ENCODE measurements around the gene CHRDL1.
"Not testable (repeated sequence)": the region's sequence is repeated elsewhere in the genome, so short reads cannot be mapped to it uniquely, and the experiment has no call there.

CHRDL1 gene, protein sequence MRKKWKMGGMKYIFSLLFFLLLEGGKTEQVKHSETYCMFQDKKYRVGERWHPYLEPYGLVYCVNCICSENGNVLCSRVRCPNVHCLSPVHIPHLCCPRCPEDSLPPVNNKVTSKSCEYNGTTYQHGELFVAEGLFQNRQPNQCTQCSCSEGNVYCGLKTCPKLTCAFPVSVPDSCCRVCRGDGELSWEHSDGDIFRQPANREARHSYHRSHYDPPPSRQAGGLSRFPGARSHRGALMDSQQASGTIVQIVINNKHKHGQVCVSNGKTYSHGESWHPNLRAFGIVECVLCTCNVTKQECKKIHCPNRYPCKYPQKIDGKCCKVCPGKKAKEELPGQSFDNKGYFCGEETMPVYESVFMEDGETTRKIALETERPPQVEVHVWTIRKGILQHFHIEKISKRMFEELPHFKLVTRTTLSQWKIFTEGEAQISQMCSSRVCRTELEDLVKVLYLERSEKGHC

DNA sequence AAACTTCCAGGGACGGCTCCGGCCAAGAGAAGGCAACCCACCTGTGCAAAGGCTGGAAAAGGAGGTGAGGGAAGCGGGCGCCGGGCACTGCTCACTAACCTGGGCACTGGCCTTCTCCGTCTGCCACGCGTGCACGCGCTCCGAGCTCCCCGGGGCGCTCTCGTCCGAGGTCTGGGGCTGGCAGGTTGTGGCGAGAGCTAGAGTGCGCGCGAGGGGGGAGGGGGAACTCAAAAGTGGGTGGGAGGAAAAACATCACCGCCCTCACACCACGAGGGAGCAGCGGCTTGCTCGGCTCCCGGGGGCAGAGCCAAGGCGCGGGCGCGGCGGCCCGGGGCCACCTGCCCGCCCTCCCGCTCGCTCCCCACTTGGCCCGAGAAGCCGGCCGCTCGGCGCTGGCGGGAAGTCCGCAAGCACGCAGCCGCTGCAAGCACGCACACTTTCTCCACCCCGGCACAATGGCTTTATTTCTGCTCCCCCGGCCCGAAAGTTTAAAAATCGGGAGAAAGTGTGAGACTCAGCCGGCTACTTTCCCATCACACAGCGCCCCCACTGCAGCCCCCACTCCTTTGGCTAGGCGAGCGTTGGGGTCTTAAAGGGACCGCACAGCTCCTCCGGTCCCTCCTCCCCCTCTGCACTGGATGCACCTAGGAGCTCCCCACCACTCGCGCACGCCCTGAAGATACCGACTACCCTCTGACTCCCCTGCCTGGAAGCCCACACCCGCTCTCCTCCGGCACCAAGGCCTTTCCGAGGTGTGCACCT lies at the start of gene CHRDL1:
CHRDL1 (minus strand) TSS at position 173 of the 762 bp plus-strand sequence. CDS start 3,636 bp downstream, outside the sequence.
- peak; percentile 93 for DNase-seq
- in situ Hi-C loops (cut with MboI; ENCODE audit: low pct_unique_long_range_greater_than_20kb, low sequenced_read_pairs): no loop called here

DNA sequence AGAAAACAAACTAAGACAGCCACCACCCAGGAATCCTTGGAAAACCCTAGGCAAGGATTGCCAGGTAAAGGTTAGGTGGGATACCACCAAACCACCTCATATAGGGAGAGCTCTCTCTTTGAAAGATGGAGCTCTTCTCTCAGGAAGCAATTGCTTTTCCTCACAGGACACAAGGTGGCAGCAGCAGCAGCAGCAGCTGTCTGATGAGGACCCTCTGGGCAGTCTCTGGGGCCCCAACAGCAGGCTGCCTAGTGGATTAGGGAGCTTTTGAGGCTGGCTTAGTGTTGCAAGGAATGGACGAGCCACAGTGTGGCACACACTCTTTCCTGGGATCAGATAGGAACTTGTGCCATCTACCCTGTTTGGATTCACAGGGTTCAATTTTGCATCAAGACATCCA lies 41.4 kb upstream of the CHRDL1 start:
- in situ Hi-C loops (cut with MboI; ENCODE audit: low pct_unique_long_range_greater_than_20kb, low sequenced_read_pairs): no loop called here
- DNase-seq: peak; percentile 12

DNA sequence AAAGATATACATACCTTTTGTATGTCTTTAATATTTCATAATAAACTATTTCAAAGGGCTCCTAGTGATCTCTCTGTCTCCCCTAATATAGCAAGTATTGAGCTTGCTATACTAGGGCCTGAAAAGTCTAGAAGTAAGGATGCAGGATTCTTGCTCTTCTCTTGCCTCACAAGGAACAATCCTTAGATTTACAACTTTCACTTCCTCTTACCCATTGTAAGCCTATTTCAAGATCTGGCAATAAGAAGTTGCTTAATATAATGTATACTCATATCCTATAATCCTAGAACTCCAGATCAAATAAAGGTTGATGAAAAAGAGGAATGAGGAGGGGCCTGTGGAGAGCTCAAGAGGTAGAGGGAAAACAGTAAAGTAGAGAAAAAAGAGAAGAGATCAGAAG lies 40.8 kb upstream of the CHRDL1 start:
- in situ Hi-C loops (cut with MboI; ENCODE audit: low pct_unique_long_range_greater_than_20kb, low sequenced_read_pairs): no loop called here
- DNase-seq: no peak

DNA sequence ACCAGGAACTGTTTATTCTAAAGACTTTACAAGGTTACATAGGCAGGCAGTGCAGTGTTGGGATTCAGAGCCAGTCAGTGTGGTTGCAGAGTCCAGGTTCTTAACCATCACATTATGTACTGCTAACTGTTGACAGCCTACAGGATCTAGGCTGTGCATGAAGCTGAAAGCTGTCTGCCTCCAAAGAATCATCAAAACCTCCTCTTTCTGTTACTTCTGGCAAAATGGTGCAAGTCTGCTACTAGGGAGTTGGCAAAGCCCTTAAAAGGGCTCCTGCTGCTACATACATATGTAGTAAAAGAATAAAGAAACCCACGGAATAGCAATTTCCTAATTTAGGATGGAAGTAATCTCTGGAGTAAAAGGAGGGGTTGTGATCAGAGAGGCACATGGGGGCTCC lies 40.4 kb upstream of the CHRDL1 start:
- no peak for DNase-seq
- in situ Hi-C loops (cut with MboI; ENCODE audit: low pct_unique_long_range_greater_than_20kb, low sequenced_read_pairs): no loop called here

DNA sequence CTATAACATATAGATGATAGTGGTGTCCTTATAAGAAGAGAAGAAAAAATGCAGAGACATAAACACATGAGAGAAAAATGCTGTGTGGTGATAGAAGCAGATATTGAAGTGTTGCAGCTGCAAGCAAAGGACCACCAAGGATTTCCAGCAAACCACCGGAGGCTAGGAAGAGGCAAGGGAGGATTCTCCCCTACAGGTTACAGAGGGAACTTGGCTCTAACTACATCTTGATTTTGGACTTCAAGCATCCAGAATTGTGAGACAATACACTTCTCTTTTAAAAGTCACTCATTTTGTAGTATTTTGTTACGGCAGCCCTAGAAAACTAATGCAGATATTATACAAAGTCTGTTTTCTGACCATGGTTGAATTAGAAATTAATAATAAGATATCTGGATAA lies 30.4 kb upstream of the CHRDL1 start:
- DNase-seq: no peak
- in situ Hi-C loops (cut with MboI; ENCODE audit: low pct_unique_long_range_greater_than_20kb, low sequenced_read_pairs): no loop called here

DNA sequence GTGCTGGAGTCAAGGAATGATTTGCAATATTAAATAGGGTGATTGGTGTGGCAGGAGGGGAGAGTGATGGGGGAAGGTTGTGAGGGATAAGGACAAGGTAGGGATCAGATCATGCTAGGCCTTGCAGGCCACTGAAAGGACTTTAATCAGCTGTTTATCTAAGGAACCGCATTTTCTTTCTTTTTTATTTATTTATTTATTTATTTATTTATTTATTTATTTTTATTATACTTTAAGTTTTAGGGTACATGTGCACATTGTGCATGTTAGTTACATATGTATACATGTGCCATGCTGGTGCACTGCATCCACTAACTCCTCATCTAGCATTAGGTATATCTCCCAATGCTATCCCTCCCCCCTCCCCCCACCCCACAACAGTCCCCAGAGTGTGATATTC lies 20.9 kb upstream of the CHRDL1 start:
- in situ Hi-C loops (cut with MboI; ENCODE audit: low pct_unique_long_range_greater_than_20kb, low sequenced_read_pairs); DNase-seq: not testable (repeated sequence)

DNA sequence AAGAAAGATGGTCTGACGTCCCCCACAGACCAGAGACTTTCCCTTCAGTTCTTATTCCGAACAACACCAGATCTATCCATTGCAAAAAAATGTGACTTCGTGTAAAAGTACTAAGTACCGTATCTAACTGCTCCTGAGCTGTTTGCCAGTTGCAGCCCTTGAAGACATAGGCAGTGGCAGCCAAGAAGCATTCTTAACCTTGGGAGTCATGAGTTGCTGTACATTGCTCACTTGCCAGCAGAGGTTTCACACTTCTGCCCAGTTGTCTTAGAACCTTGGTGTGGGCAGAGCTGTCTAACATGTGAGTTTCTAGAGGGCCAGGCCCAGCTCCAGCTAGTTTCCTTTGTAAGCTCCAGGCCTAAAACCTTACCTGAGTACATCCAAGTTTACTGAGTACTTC lies 10.5 kb upstream of the CHRDL1 start:
- DNase-seq: no peak
- in situ Hi-C loops (cut with MboI; ENCODE audit: low pct_unique_long_range_greater_than_20kb, low sequenced_read_pairs): no loop called here

DNA sequence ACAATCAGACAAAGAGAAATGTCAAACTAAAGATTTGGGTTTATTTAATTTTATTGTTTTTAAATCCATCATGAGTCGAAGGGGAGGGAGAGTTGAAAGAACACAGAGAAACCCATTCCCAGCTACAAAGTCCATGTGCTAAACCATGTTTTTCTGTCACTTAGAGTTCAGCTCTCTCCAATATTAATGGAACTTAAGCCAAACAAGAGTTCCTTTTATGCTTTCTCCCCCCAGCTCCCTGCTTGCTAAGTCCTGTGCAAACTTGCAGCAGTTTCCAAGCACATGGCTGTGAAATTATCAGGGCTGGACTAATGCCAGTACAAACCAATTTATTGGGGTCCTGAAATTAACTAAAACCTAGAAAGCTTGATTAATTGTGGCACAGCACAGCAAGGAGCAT lies 9.7 kb upstream of the CHRDL1 start:
- no peak for DNase-seq
- in situ Hi-C loops (cut with MboI; ENCODE audit: low pct_unique_long_range_greater_than_20kb, low sequenced_read_pairs): no loop called here

DNA sequence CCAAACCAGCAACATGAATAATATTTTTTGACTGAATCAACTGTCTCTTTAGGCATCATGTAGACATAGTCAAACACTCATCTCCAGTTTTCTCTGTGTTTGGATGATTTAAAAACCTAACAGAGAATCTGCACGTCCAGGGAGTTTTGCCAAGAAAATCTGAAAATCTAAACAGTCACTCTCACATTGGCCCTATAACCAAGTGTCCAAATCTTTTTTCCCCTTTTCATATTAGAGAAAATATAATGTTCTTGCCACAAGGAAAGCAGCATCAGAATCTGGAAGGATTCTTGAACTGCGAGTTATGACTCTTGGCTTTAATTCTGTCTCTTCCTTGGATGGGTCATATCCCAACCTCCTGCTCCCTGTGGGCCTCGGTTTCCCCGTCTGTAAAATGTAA lies 8.8 kb upstream of the CHRDL1 start:
- in situ Hi-C loops (cut with MboI; ENCODE audit: low pct_unique_long_range_greater_than_20kb, low sequenced_read_pairs): no loop called here
- DNase-seq: no peak

DNA sequence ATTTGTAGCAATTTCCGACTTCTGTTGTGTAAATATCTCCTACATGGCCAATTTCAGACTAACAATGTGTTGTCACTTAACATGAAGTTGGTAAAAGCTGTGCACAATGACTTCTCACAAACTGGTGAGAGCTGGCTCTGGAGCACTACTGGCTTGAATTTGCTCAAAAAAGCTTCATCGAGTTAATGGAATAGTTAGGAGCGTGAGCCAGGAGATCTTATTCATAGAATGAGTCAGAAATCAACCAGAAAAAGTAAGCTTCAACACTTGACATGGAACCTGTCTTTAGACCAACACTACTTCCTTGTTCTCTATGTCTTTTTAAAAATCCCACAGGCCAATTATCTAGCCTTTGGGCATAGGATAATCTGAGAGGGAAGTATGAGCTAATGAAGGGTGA lies 7.9 kb upstream of the CHRDL1 start:
- in situ Hi-C loops (cut with MboI; ENCODE audit: low pct_unique_long_range_greater_than_20kb, low sequenced_read_pairs): no loop called here
- no peak for DNase-seq

DNA sequence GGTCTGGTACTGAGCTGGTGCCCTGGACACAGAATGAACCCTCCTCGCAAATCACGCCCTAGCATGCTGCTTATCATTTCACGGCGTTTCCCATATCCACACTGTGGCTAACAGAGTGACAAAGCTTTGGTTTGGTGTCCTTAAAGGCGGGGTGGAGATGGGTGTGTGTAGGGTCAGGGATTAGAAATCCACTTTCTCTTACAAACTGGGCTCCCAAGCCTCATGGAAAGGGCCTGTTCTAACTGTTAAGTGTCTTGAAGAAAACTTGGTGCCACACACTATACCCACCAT lies 735 bp upstream of the CHRDL1 start:
- no peak for DNase-seq
- in situ Hi-C loops (cut with MboI; ENCODE audit: low pct_unique_long_range_greater_than_20kb, low sequenced_read_pairs): no loop called here

DNA sequence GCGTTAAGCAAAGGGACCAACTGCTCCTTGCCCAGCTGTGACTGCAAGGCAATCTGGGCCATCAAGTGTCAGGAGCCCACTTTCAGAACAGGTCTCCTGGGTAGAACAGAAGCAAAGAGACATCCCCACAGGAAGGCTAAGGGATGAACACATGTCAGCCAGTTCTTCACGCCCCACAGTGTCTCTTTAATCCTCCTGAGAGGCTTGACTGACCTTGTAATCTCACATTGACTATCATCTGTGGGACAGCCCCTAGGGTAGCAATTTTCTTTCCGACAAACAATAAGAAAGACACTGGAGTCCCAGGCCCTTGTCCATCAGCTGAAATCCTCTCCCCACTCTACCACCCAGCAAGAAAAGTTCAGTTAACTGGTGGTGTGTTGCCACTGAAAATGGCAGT lies 1.0 kb downstream of the CHRDL1 start:
- peak; percentile 24 for DNase-seq
- in situ Hi-C loops (cut with MboI; ENCODE audit: low pct_unique_long_range_greater_than_20kb, low sequenced_read_pairs): no loop called here

DNA sequence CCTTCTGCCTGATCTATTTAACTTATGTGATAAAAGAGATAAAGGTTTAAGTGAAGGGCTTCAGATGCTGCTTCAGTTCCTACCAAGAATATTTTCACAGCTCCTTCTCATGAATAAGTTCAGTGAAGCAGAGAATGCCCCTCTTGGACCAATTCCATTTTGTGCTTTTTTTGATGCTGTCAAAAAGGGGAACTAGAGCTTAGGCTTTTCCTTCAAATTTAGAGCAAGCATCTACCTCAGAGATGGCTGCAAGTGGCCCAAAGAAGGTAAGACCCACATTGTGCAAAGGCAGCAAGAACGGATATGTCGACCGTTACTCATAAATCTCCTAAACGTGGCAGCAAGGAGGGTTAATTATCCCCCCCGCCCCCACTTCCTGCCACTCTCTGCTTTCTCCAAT lies 4.5 kb downstream of the CHRDL1 start:
- in situ Hi-C loops (cut with MboI; ENCODE audit: low pct_unique_long_range_greater_than_20kb, low sequenced_read_pairs): no loop called here

DNA sequence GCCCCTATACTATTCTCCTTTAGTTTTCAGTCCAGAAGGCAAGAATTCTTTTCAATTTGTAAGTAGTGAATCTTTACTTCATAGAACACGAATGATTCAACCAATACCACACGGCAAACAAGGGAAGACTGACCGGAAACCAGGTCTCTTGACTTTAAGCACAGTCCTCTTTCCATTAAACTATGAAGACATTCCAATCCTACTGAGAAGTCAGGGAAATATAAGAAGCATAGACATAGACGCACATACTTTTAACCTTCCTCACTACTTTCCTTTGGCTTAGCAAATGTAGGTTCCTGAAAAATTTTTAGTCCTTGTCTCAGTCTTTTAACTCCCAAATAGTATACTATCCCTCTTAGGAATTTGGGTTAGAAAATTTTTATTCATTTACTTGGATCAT lies 9.1 kb downstream of the CHRDL1 start:
- in situ Hi-C loops (cut with MboI; ENCODE audit: low pct_unique_long_range_greater_than_20kb, low sequenced_read_pairs): no loop called here

More for the DNA sequence above, 4.5 kb downstream of the CHRDL1 start:
- peak; percentile 98 for DNase-seq

DNA sequence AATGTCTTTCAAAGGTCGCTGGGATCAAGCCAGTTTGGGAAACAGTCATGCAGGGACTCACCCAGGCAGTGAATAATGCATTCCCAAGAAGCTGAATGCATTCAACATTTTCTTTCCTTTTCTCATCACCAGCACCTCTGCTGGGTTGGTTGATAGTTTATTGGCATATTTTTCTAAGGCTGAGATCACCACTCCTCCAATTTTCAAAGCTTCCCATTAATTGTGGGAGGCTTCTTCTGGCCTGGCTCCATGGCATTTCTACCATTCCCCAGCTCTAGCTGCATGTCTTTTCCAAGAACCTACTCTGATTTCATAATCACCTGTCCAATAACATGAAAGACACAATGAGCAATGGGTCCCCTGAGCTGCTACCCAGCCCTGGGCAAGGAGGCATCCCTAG lies 35.8 kb downstream of the CHRDL1 start:
- DNase-seq: no peak
- in situ Hi-C loops (cut with MboI; ENCODE audit: low pct_unique_long_range_greater_than_20kb, low sequenced_read_pairs): no loop called here

More for the DNA sequence above, 9.1 kb downstream of the CHRDL1 start:
- DNase-seq: no peak

DNA sequence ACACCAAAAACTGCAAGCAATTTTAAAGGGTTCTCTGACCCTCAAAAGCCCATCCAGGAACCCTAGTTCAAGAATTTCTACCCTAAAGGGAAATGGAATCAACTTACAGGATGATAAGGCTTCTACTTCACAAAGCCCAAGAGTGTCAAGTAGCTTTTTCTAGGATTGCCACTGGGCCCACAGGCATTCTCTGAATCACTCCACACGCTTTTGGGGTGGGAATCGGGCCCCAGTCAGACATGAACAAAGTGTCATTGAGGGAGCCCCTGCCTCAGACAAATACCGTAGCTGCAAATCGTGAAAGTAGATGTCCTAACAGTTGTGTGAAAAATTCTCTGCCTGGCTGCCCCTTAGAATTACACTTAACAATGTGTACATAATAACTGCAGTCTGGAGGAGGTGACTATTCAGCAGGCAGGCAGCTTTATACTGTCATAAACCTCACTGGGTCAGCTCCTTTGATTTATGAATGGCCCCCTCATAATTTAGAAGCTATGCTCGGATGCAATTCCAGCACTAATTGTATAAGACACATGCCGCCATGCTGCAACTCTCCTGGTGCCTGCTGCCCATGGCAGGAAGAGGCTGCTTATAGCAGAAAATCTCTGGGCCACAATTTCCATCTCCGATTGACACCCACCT lies 36.7 kb downstream of the CHRDL1 start:
- no peak for DNase-seq
- in situ Hi-C loops (cut with MboI; ENCODE audit: low pct_unique_long_range_greater_than_20kb, low sequenced_read_pairs): no loop called here

DNA sequence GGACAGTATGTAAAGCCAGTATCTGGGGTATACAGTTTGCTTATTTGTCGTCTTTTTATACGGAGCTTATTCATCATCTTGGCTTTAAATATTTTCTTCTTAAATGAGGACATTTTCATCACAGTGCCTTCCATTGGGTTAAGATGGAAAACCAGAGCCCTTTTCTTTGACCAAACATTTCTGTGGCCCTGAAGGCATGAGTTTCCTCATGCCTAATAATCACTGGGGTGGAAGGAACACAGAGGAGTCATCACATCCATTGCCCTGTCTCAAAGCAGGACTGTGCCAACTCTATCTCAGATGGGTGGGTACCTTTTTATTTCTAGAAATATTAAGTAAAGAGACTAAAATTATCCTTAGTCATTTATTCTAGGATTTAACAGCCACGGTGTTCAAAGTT lies 40.0 kb downstream of the CHRDL1 start:
- in situ Hi-C loops (cut with MboI; ENCODE audit: low pct_unique_long_range_greater_than_20kb, low sequenced_read_pairs): no loop called here
- no peak for DNase-seq

DNA sequence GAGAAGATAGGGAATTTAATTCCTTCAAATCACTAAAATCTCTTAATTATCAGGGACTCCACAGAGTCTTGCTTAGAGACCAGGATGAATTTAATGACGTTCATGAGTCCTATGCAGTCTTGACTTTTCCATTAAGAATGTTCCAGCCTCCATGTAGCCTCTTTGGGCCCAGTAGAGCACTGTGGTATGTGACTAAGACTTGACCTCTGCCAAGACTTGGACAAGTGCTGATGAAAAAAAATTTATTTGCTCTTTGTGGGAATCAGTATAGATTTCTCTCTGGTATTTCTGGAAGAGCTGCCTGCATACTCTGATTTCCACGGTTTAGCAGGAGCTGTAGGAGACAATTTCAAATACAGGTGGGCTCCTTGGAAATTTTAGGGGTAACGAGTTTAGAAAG lies 40.6 kb downstream of the CHRDL1 start:
- in situ Hi-C loops (cut with MboI; ENCODE audit: low pct_unique_long_range_greater_than_20kb, low sequenced_read_pairs): no loop called here
- no peak for DNase-seq

DNA sequence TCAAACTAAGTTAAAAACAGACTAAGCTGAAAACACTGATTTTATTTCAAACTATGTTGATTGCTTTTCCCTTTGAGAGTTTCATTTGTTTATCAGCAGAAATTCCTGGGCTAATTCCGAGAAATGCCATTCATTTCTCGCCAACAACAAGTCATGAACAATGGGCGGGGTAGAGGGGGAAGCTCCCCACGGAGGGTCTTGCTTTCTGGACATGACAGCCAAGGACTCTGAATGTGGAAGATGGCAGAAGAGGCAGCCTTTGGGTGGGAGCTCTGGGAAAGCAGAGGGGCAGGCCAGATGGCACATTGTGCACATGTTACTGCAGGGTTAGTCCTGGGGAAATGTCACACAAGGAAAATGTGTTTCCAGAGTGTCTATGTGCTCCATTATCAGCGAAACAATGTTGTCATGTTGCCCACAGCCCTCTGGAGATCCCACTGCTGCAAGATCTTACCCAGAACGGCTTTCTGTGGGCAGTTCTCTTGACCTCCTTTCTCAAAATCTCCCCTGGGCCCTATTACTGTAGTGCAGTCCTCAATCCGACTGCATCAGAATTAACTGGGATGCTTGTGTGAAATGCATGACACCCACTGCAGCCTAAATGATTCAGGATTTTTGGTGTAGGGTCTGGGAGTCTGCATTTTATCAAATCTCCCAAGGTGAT lies 45.0 kb downstream of the CHRDL1 start:
- in situ Hi-C loops (cut with MboI; ENCODE audit: low pct_unique_long_range_greater_than_20kb, low sequenced_read_pairs): no loop called here
- no peak for DNase-seq
